Keratinocyte (primary cell): ENCODE measurements around the gene SGK2. TPM values are rescaled to one million over a fixed set of nuclear protein-coding genes. Genes with fewer than 3 reads are reported as not detected.

Source experiments
- DNase-seq: peaks from one replicate; pipeline ENCODE4 v3.0.0-alpha.2; 2011; ENCODE audit warnings: low read depth, missing footprints, low spot score
- FAIRE-seq: peaks from 2 replicates; lab custom pipeline; 2011; peaks lifted over from hg19 to GRCh38; lab: Jason Lieb, UNC
- H2AFZ ChIP-seq: 2 replicates; pipeline ENCODE4 v1.6.0; 2012; ENCODE audit warnings: low read length, control low read depth, inconsistent platforms; ENCODE audit not compliant: control insufficient read depth
- H3K27ac ChIP-seq: 2 replicates; pipeline ENCODE4 v1.5.1; 2011; ENCODE audit warnings: low read length; ENCODE audit not compliant: control insufficient read depth, insufficient read depth
- H3K27me3 ChIP-seq: 3 replicates; pipeline ENCODE4 v1.6.0; 2011; ENCODE audit warnings: low read length; ENCODE audit not compliant: control insufficient read depth, insufficient read depth; ENCODE audit errors: extremely low read depth
- H3K36me3 ChIP-seq, 2 experiments: 2 replicates in 1 of 2; 3 replicates in 1 of 2; pipeline ENCODE4 v1.5.1; 2011; ENCODE audit warnings: low read length in 2 of 2, mild to moderate bottlenecking in 1 of 2; ENCODE audit not compliant: control insufficient read depth in 2 of 2, insufficient read depth in 2 of 2; ENCODE audit errors: extremely low read depth in 1 of 2
- H3K4me1 ChIP-seq: 3 replicates; pipeline ENCODE4 v1.5.1; 2011; ENCODE audit warnings: low read length; ENCODE audit not compliant: control insufficient read depth, insufficient read depth; ENCODE audit errors: extremely low read depth
- H3K4me2 ChIP-seq: 3 replicates; pipeline ENCODE4 v1.6.0; 2011; ENCODE audit warnings: low read depth, low read length; ENCODE audit not compliant: control insufficient read depth, insufficient read depth; ENCODE audit errors: extremely low read depth
- H3K4me3 ChIP-seq, 3 experiments: fragments of 200-600 bp in 1 of 3; sonication (generic) in 1 of 3; 2 replicates in 2 of 3; 3 replicates in 1 of 3; pipeline ENCODE4 v1.5.1; 2011 to 2016; ENCODE audit warnings: low read length in 3 of 3, mild to moderate bottlenecking in 3 of 3, control low read depth in 2 of 3, inconsistent platforms in 1 of 3, low read depth in 1 of 3, mixed read lengths in 1 of 3, mixed run types in 1 of 3, moderate library complexity in 1 of 3; ENCODE audit not compliant: control insufficient read depth in 2 of 3, insufficient read depth in 2 of 3; ENCODE audit errors: extremely low read depth in 1 of 3
- H3K79me2 ChIP-seq: 2 replicates; pipeline ENCODE4 v1.6.0; 2012; ENCODE audit warnings: low read length; ENCODE audit not compliant: control insufficient read depth, insufficient read depth
- H3K9ac ChIP-seq: 3 replicates; pipeline ENCODE4 v1.6.0; 2011; ENCODE audit warnings: low read length; ENCODE audit not compliant: control insufficient read depth, insufficient read depth; ENCODE audit errors: extremely low read depth
- H3K9me1 ChIP-seq: 3 replicates; pipeline ENCODE4 v1.6.0; 2011; ENCODE audit warnings: low read length; ENCODE audit not compliant: control insufficient read depth, insufficient read depth; ENCODE audit errors: extremely low read depth
- H3K9me3 ChIP-seq: 2 replicates; pipeline ENCODE4 v1.5.1; 2012; ENCODE audit warnings: low read depth, low read length; ENCODE audit not compliant: control insufficient read depth
- H4K20me1 ChIP-seq: 3 replicates; pipeline ENCODE4 v1.6.0; 2011; ENCODE audit warnings: low read length; ENCODE audit not compliant: control insufficient read depth, insufficient read depth; ENCODE audit errors: extremely low read depth
- CTCF ChIP-seq, 3 experiments: IDR thresholded peaks in 1 of 3; conservative IDR thresholded peaks in 1 of 3; optimal IDR thresholded peaks in 1 of 3; 2 replicates in 2 of 3; 3 replicates in 1 of 3; pipeline versions ENCODE3 to v1.5.1; 2011; ENCODE audit warnings: low read length in 3 of 3, mild to moderate bottlenecking in 3 of 3, moderate library complexity in 2 of 3, control low read depth in 1 of 3, inconsistent platforms in 1 of 3; ENCODE audit not compliant: insufficient read depth in 2 of 3; ENCODE audit errors: extremely low read depth in 1 of 3
- EZH2 ChIP-seq: IDR thresholded peaks from one replicate; pipeline ENCODE4 v1.6.1; 2012; ENCODE audit warnings: inconsistent platforms, mild to moderate bottlenecking, low read length, moderate library complexity
- dilution Hi-C: fragments of 300-500 bp; cut with MboI; formaldehyde crosslinking; loops from one replicate; pipeline ENCODE4 v1.7.0; 2020; ENCODE audit warnings: low sequenced_read_pairs; ENCODE audit not compliant: extremely low pct_ligation_motif_present
- polyA plus RNA-seq, 5 experiments: library from polyadenylated mRNA; depleted of rRNA in 3 of 5; stranded (reverse) in 3 of 5; stranded (forward) in 1 of 5; unstranded in 1 of 5; fragments of >200 nt; gene quantifications; 1 replicate in 1 of 5; 2 replicates in 3 of 5; 3 replicates in 1 of 5; pipeline versions ENCODE4 v1.2.1 to v1.2.3, GENCODE V29; 2011 to 2012; ENCODE audit warnings: missing spikeins in 2 of 5, low read depth in 1 of 5, low replicate concordance in 1 of 5

Gene SGK2
- polyA plus RNA-seq, 1 donor (not counting 4 experiments of a cell fraction or from before 2014, with no cell fraction given) = 0.12 TPM

GRCh38 chr20:43532416-43533055 is 26.3 kb upstream of the SGK2 start:
- Histone ChIP-seq H2AFZ (no peak overlapping the region), H4K20me1 (no peaks in the 10 kb centered on the region), H3K4me1 (no peaks in the 10 kb centered on the region), H3K9me3 (no peaks in the 10 kb centered on the region), H3K4me3 (no peak overlapping the region), H3K79me2 (no peaks in the 10 kb centered on the region), H3K27me3 (no peaks in the 10 kb centered on the region), H3K9me1 (peaks cover 2% of the 10 kb centered on the region), H3K4me2 (no peak overlapping the region), H3K27ac (no peak overlapping the region), H3K9ac (no peak overlapping the region), H3K36me3 (peaks cover 5 to 6% of the 10 kb centered on the region in 2 experiments)
- dilution Hi-C loops = no loop called here
- DNase-seq (no peak), FAIRE-seq (no peak)
- TF ChIP-seq EZH2 = no peak
- no peak for TF ChIP-seq CTCF (optimal IDR thresholded peaks at IDR 0.05 in 1 of 3, IDR thresholded peaks at IDR 0.05 in 1 of 3, conservative IDR thresholded peaks at IDR 0.05 in 1 of 3; ENCODE audit: extremely low read depth in 1 of 3, insufficient read depth in 2 of 3, low read length in 3 of 3)

GRCh38 chr20:43533060-43533459 is 25.8 kb upstream of the SGK2 start:
- no peak for FAIRE-seq
- no peak for TF ChIP-seq CTCF (optimal IDR thresholded peaks at IDR 0.05 in 1 of 3, IDR thresholded peaks at IDR 0.05 in 1 of 3, conservative IDR thresholded peaks at IDR 0.05 in 1 of 3; ENCODE audit: extremely low read depth in 1 of 3, insufficient read depth in 2 of 3, low read length in 3 of 3)
- no peak for TF ChIP-seq EZH2
- Histone ChIP-seq H3K9ac (no peak overlapping the region), H3K27me3 (no peaks in the 10 kb centered on the region), H3K4me1 (no peaks in the 10 kb centered on the region), H3K27ac (no peak overlapping the region), H3K4me2 (no peak overlapping the region), H3K9me3 (no peaks in the 10 kb centered on the region), H3K4me3 (no peak overlapping the region), H2AFZ (no peak overlapping the region), H3K9me1 (peaks cover 2% of the 10 kb centered on the region), H4K20me1 (no peaks in the 10 kb centered on the region), H3K36me3 (peaks cover 5 to 6% of the 10 kb centered on the region in 2 experiments), H3K79me2 (no peaks in the 10 kb centered on the region)
- dilution Hi-C loops = no loop called here
- DNase-seq = no peak
